ENCODE data around the gene C1GALT1C1.

- TF ChIP-seq CTCF (IDR thresholded peaks at IDR 0.05) (no peak), EZH2 (IDR thresholded peaks at IDR 0.05) (no peak), EZH2phosphoT487 (IDR thresholded peaks at IDR 0.05) (no peak)
These were observed 26.0 kb downstream of the C1GALT1C1 start, which contains the start of gene MCTS1 for GRCh38 chrX:120603707-120604360.
